ENCODE measurements around the gene MEIOB. TPM values are rescaled to one million over a fixed set of nuclear protein-coding genes. Genes with fewer than 3 reads are reported as not detected.
A peak's percentile ranks its signal among the peaks of the same experiment; 100 is the strongest.

Gene MEIOB
- total RNA-seq, 6 experiments from 2014 or later = 0.39 to 0.40 TPM; not detected in 4

DNA sequence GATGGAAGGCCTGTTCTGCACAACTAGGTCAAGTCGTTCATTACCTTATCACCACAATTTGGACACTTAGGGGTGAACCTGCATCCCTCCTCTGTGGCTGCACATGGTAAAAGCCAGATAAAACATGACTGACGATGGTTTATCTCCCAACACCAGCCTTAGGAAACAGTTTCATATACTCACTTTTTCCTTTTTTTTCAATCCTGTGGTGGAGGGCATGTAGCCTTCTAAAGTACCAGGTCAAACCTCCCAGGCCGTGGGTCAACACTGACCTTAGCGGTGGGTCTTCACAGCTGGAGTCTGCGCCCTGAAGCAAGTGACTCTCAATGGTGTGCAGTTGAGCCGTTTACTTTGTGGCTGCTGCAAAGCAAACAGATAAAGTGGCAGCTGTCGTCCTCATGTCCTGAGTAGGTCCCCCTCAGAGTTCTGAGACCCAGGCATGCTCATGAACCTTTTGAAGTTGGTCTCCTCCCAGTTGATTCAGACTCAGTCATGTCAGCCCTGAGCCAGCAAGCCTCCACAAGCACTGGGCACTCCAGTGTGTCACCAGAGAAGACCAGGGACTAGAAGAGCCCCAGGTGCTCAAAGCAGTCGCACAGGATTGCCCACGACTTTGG lies 39.0 kb downstream of the MEIOB start:
- DNase-seq (no peak), ATAC-seq (no peak)
- Histone ChIP-seq H3K4me1 (peaks cover 0 to 55% (median 8%) of the 10 kb centered on the region in 4 donors), H3K9me3 (no peaks in the 10 kb centered on the region), H3K4me3 (no peak overlapping the region), H3K36me3 (no peaks in the 10 kb centered on the region), H3K27ac (no peak overlapping the region), H3K27me3 (no peaks in the 10 kb centered on the region)
- 28% methylated on average over 8 of the region's 9 CpGs for WGBS (ENCODE audit: insufficient coverage, low coverage, low lambda C conversion rate, missing lambda C conversion rate)
- intact Hi-C loops (cut with DNase I) = no loop called here
- TF ChIP-seq POLR2A (IDR thresholded peaks at IDR 0.05) = no peak
- TF ChIP-seq, protein P1, sequence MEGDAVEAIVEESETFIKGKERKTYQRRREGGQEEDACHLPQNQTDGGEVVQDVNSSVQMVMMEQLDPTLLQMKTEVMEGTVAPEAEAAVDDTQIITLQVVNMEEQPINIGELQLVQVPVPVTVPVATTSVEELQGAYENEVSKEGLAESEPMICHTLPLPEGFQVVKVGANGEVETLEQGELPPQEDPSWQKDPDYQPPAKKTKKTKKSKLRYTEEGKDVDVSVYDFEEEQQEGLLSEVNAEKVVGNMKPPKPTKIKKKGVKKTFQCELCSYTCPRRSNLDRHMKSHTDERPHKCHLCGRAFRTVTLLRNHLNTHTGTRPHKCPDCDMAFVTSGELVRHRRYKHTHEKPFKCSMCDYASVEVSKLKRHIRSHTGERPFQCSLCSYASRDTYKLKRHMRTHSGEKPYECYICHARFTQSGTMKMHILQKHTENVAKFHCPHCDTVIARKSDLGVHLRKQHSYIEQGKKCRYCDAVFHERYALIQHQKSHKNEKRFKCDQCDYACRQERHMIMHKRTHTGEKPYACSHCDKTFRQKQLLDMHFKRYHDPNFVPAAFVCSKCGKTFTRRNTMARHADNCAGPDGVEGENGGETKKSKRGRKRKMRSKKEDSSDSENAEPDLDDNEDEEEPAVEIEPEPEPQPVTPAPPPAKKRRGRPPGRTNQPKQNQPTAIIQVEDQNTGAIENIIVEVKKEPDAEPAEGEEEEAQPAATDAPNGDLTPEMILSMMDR (IDR thresholded peaks at IDR 0.05) = no peak

DNA sequence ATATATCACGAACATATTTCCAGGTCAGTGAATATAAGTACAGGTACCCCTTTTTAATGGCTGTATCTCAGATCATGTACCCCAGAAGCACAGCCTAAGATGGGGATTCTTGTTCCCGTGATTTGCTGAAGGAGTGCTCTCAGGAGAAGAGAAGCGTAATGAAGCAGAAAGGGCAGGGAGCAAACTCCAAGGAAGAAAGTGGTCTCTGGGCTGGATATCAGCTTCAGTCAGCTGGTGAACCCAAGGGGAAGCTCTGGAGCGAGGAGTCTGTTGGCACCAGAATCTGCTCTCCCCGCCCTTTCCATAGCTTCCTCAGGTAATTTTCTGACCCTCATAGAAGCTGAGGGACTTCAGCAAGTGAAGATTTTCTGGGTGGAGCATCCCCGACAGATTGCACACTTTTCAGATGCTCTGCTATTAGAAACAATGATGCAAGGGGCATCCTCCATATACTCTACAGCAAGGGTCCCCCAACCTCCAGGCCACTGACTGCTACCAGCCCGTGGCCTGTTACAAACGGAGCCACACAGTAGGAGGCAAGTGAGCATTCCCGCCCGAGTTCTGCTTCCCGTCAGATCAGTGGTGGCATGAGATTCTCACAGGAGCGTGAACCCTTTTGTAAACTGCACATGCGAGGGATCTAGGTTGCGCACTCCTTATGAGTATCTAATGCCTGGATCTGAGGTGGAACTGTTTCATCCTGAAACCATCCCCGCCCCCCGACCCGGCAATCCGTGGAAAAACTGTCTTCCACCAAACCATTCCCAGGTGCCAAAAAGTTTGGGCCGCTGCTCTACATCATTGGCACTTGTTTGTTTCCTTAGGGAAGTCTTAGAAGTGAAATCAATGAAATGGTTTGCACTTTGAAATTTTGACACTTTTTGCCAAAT lies 40.5 kb downstream of the MEIOB start:
- TF ChIP-seq, protein P1 (IDR thresholded peaks at IDR 0.05) = no peak
- TF ChIP-seq POLR2A (IDR thresholded peaks at IDR 0.05) = no peak
- ATAC-seq (no peak), DNase-seq (no peak)
- intact Hi-C loops (cut with DNase I) = no loop called here
- Histone ChIP-seq H3K9me3 (no peaks in the 10 kb centered on the region), H3K27ac (peak overlapping the region in 1 of 3 donors; percentile 86), H3K4me3 (no peak overlapping the region), H3K4me1 (peaks cover 0 to 55% (median 8%) of the 10 kb centered on the region in 4 donors), H3K36me3 (no peaks in the 10 kb centered on the region), H3K27me3 (no peaks in the 10 kb centered on the region)
- 69% methylated on average over 15 of the region's 19 CpGs for WGBS (ENCODE audit: insufficient coverage, low coverage, low lambda C conversion rate, missing lambda C conversion rate)

DNA sequence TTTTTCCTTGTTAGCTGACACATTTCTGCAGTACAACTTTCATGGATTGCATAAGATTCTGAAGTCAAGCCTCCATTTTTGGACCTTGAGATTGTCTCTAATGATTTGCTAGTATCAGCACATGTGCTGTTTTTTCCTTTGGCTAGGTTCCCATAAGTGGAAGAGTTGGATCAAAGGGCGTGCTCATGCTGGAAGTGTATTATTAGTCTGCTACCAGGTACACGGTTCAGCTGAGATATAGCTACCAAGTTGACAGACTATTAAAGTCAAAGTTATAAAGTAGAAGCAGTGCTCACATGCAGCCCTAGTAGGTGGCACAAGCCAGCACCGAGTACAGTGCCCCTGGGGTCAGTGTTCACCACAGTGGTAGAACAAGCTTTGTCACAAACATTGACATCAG lies 41.8 kb downstream of the MEIOB start:
- Histone ChIP-seq H3K27me3 (no peaks in the 10 kb centered on the region), H3K4me3 (peak overlapping the region; percentile 96 to 99 (median 98)), H3K9me3 (no peaks in the 10 kb centered on the region), H3K36me3 (no peaks in the 10 kb centered on the region), H3K4me1 (peaks cover 0 to 60% (median 8%) of the 10 kb centered on the region in 4 donors), H3K27ac (peak overlapping the region in 2 of 3 donors; percentile 53 to 86)
- DNase-seq (peak; percentile 38 to 86 (median 78)), ATAC-seq (peak; percentile 15 to 57 (median 35))
- intact Hi-C loops (cut with DNase I) = no loop called here
- 25% methylated on average over 3 of the region's 3 CpGs for WGBS (ENCODE audit: insufficient coverage, low coverage, low lambda C conversion rate, missing lambda C conversion rate)
- TF ChIP-seq POLR2A (IDR thresholded peaks at IDR 0.05) = no peak
- TF ChIP-seq, protein P1 (IDR thresholded peaks at IDR 0.05) = no peak

DNA sequence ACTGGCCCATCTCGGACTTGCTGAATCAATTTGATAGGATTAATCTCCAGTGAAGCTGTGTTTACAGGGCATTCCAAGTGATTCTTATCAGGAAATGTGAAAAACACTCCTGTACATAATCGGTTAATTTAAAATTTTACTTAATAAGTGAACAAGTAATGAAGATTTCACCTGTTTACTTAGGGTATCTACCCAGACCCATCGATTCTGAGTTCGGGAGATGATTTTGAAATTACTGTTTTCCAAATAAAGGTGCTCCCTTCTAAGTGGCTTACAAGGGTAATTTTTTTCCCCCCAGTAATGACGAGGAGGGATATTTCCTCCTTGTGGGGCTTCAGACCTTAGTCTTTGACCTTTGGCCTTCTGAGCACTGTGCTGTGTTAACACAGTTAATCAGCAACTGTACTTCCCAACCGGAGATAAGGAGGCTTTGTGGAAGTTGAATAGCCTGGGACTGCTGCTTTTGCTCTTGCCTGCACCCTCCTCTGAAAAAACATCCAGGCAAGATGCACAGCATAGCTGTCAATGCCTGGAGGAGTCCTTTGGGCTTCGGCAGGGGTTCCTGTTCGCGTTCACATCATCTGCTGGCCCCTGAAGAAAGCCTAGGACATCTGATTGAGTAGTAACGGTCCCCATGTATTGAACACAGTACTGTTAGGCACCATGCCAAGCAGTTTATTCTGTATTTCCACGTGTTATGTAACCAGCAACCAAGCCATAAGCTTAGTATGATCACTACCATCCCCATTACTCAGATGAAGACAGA lies 43.1 kb downstream of the MEIOB start:
- ATAC-seq = peak in 3 of 4 donors; percentile 2 to 22 (median 11)
- intact Hi-C loops (cut with DNase I) = no loop called here

More for the DNA sequence above, 43.1 kb downstream of the MEIOB start:
- WGBS (ENCODE audit: insufficient coverage, low coverage, low lambda C conversion rate, missing lambda C conversion rate) = 28% methylated on average over 11 of the region's 11 CpGs
- no peak for DNase-seq
- H3K9me3 ChIP-seq = no peaks in the 10 kb centered on the region
- H3K4me3 ChIP-seq = peak overlapping the region; percentile 96 to 99 (median 98)
- no peaks in the 10 kb centered on the region for H3K36me3 ChIP-seq
- TF ChIP-seq POLR2A (IDR thresholded peaks at IDR 0.05) = peak; percentile 22
- TF ChIP-seq, protein P1 (IDR thresholded peaks at IDR 0.05) = no peak
- H3K4me1 ChIP-seq = peaks cover 0 to 67% (median 7%) of the 10 kb centered on the region in 4 donors
- peak overlapping the region; percentile 53 to 86 (median 80) for H3K27ac ChIP-seq
- H3K27me3 ChIP-seq = no peaks in the 10 kb centered on the region

Measured in right lobe of liver (tissue), 6 donors.